ENCODE results near the gene MAP2.

The MAP2 gene

GRCh38 chr2:209761566-209761965 lies 337.7 kb downstream of the MAP2 start:
- DNase-seq = no peak

- DNase-seq = no peak
Observed at GRCh38 chr2:209762563-209762962, 338.7 kb downstream of the MAP2 start.

GRCh38 chr2:209763106-209763505 lies 339.3 kb downstream of the MAP2 start:
- no peak for DNase-seq

DNA sequence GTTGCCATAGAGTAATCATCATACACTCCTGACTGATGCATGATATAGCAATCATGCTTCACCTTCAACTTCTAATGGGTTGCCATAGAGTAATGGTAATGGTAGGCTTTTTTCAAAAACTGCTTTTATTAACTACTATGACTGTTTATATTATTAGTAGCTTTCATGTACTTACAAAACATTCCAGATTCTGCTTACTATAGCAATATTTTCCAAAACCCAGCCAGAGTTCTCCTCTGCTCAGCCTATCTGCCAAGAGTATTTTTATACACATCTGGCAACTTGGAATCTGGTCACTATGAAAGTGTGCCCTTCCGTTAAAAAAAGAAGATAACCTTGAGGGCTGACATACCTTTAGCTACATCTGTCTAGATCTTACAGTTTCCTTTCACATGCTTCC lies 342.8 kb downstream of the MAP2 start:
- no peak for DNase-seq

DNA sequence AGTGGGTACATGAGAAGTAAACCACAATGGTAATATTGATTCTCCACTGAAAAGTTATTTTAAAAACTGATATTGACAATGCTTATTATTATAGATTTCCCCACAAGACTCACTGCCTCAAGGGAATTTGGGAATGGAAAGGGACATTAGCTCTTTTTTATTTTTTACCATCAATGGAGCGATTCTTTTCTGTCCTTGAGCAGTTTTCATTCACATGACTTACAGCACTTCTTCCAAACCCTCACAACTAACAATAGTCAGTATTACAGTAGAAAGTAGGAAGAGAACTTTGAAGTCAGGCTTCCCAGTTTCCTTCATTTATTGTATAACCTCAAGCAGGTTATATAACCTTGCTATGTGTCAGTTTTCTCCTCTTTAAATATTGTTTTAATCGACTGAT lies 343.5 kb downstream of the MAP2 start:
- no peak for DNase-seq

- no peak for DNase-seq
Observed at GRCh38 chr2:209768557-209768956, 344.7 kb downstream of the MAP2 start.

GRCh38 chr2:209771474-209772289 lies 347.8 kb downstream of the MAP2 start, which contains the start of gene UNC80:
UNC80 (plus strand) TSS chr2:209771832; CDS start chr2:209772073, 241 bp downstream.
- no peak for DNase-seq

- no peak for DNase-seq
Observed at GRCh38 chr2:209772290-209772685, 348.4 kb downstream of the MAP2 start.

DNA sequence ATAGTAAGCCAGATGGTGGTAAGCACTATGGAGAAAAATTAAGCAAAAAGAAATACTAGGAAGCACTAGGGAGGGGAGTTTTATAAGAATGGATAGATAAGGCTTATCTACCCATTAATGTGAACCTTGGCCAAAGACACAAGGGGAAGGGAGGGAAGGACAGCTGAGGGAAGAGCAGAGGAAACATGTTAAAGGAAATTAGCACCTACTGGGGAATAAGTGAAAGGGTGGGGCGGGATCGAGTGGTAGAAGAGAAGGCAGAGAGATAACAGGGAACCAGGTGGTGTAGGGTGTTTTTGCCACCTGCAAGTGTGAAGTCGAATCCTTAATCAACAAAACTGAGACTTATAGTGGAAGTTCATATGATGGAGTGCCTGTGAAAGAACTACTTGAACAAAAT lies 349.5 kb downstream of the MAP2 start:
- no peak for DNase-seq
